ENCODE measurements around the gene MTFR1L. TPM values are rescaled to one million over a fixed set of nuclear protein-coding genes. Genes with fewer than 3 reads are reported as not detected.
A peak's percentile ranks its signal among the peaks of the same experiment; 100 is the strongest.

MTFR1L gene
- total RNA-seq = 30.0 and 31.9 TPM in 2 replicates

GRCh38 chr1:25819491-25820246 is at the start of gene MTFR1L:
Gene MTFR1L, plus strand, starts transcription at chr1:25819954. Its CDS starts 3,151 bp downstream, at chr1:25823105.
- H3K27ac Mint-ChIP-seq = peak within 1 kb of the TSS; percentile 92
- peak; percentile 99 for DNase-seq
- peak within 1 kb of the TSS; percentile 96 for H3K4me3 Mint-ChIP-seq
- no peaks in the 10 kb centered on the region for H3K9me3 Mint-ChIP-seq
- H3K36me3 Mint-ChIP-seq (ENCODE audit: low read depth) = peaks cover 5% of the 10 kb centered on the region
- H3K4me1 Mint-ChIP-seq = peaks cover 31% of the 10 kb centered on the region
- no peaks in the 10 kb centered on the region for H3K27me3 Mint-ChIP-seq
- intact Hi-C loops (cut with micrococcal nuclease) = loop anchor here (1.0 kb wide), 2 partner anchors 40 to 179 kb away; partner anchors contain the start of genes AUNIP and PAFAH2

- Mint-ChIP-seq H3K27ac (no peak overlapping the region), H3K4me1 (peaks cover 30% of the 10 kb centered on the region), H3K9me3 (no peaks in the 10 kb centered on the region), H3K27me3 (peaks cover 45% of the 10 kb centered on the region), H3K4me3 (no peak overlapping the region), H3K36me3 (ENCODE audit: low read depth) (peaks cover 25% of the 10 kb centered on the region)
- intact Hi-C loops (cut with micrococcal nuclease) = no loop called here
- DNase-seq = no peak
These were observed 49.1 kb upstream of the MTFR1L start for GRCh38 chr1:25770541-25771220.

- intact Hi-C loops (cut with micrococcal nuclease) = no loop called here
- H3K4me3 Mint-ChIP-seq = no peak overlapping the region
- H3K27me3 Mint-ChIP-seq = peaks cover 44% of the 10 kb centered on the region
- peaks cover 25% of the 10 kb centered on the region for H3K36me3 Mint-ChIP-seq (ENCODE audit: low read depth)
- H3K4me1 Mint-ChIP-seq = peaks cover 32% of the 10 kb centered on the region
- H3K27ac Mint-ChIP-seq = no peak overlapping the region
- DNase-seq = no peak
- H3K9me3 Mint-ChIP-seq = no peaks in the 10 kb centered on the region
These were observed 48.3 kb upstream of the MTFR1L start for GRCh38 chr1:25771221-25772114.

GRCh38 chr1:25772164-25772563 is 47.6 kb upstream of the MTFR1L start:
- intact Hi-C loops (cut with micrococcal nuclease) = no loop called here
- Mint-ChIP-seq H3K9me3 (no peaks in the 10 kb centered on the region), H3K4me3 (no peak overlapping the region), H3K36me3 (ENCODE audit: low read depth) (peaks cover 25% of the 10 kb centered on the region), H3K27ac (no peak overlapping the region), H3K27me3 (peaks cover 48% of the 10 kb centered on the region), H3K4me1 (peaks cover 32% of the 10 kb centered on the region)
- DNase-seq = no peak

GRCh38 chr1:25772692-25773245 is 47.0 kb upstream of the MTFR1L start:
- H3K27me3 Mint-ChIP-seq = peaks cover 48% of the 10 kb centered on the region
- H3K27ac Mint-ChIP-seq = no peak overlapping the region
- peaks cover 30% of the 10 kb centered on the region for H3K4me1 Mint-ChIP-seq

GRCh38 chr1:25773441-25774125 is 46.2 kb upstream of the MTFR1L start:
- intact Hi-C loops (cut with micrococcal nuclease) = loop anchor here (2.0 kb wide), 3 partner anchors 21 to 155 kb away; no protein-coding TSS in a partner anchor
- Mint-ChIP-seq H3K27me3 (peaks cover 52% of the 10 kb centered on the region), H3K4me3 (peak overlapping the region; percentile 29), H3K9me3 (no peaks in the 10 kb centered on the region), H3K27ac (no peak overlapping the region), H3K36me3 (ENCODE audit: low read depth) (peaks cover 15% of the 10 kb centered on the region), H3K4me1 (peaks cover 30% of the 10 kb centered on the region)
- no peak for DNase-seq

More at GRCh38 chr1:25772692-25773245, 47.0 kb upstream of the MTFR1L start:
- H3K4me3 Mint-ChIP-seq = no peak overlapping the region
- intact Hi-C loops (cut with micrococcal nuclease) = no loop called here
- no peak for DNase-seq
- H3K36me3 Mint-ChIP-seq (ENCODE audit: low read depth) = peaks cover 22% of the 10 kb centered on the region
- H3K9me3 Mint-ChIP-seq = no peaks in the 10 kb centered on the region

GRCh38 chr1:25774206-25774803 is 45.4 kb upstream of the MTFR1L start:
- Mint-ChIP-seq H3K36me3 (ENCODE audit: low read depth) (peaks cover 10% of the 10 kb centered on the region), H3K27me3 (peaks cover 52% of the 10 kb centered on the region), H3K9me3 (no peaks in the 10 kb centered on the region), H3K4me3 (peak overlapping the region; percentile 67), H3K4me1 (peaks cover 26% of the 10 kb centered on the region), H3K27ac (no peak overlapping the region)
- intact Hi-C loops (cut with micrococcal nuclease) = loop anchor here (2.0 kb wide), 3 partner anchors 20 to 156 kb away; no protein-coding TSS in a partner anchor
- no peak for DNase-seq

GRCh38 chr1:25774921-25775771 is 44.6 kb upstream of the MTFR1L start:
- Mint-ChIP-seq H3K4me1 (peaks cover 26% of the 10 kb centered on the region), H3K27me3 (peaks cover 53% of the 10 kb centered on the region), H3K4me3 (peak overlapping the region; percentile 67), H3K27ac (peak overlapping the region; percentile 59), H3K36me3 (ENCODE audit: low read depth) (peaks cover 8% of the 10 kb centered on the region), H3K9me3 (no peaks in the 10 kb centered on the region)
- DNase-seq = peak; percentile 94
- intact Hi-C loops (cut with micrococcal nuclease) = loop anchor here (1.0 to 2.0 kb wide), 4 partner anchors 20 to 156 kb away; no protein-coding TSS in a partner anchor

- no peaks in the 10 kb centered on the region for H3K9me3 Mint-ChIP-seq
- peaks cover 16% of the 10 kb centered on the region for H3K4me1 Mint-ChIP-seq
- peaks cover 29% of the 10 kb centered on the region for H3K27me3 Mint-ChIP-seq
- no peak for DNase-seq
- intact Hi-C loops (cut with micrococcal nuclease) = no loop called here
- no peak overlapping the region for H3K4me3 Mint-ChIP-seq
- H3K27ac Mint-ChIP-seq = no peak overlapping the region
- peaks cover 7% of the 10 kb centered on the region for H3K36me3 Mint-ChIP-seq (ENCODE audit: low read depth)
These were observed 40.4 kb upstream of the MTFR1L start for GRCh38 chr1:25779388-25779787.

GRCh38 chr1:25779894-25780293 is 39.9 kb upstream of the MTFR1L start:
- Mint-ChIP-seq H3K27me3 (peaks cover 31% of the 10 kb centered on the region), H3K4me1 (peaks cover 11% of the 10 kb centered on the region), H3K27ac (no peak overlapping the region), H3K9me3 (no peaks in the 10 kb centered on the region), H3K4me3 (no peak overlapping the region), H3K36me3 (ENCODE audit: low read depth) (peaks cover 5% of the 10 kb centered on the region)
- DNase-seq = no peak
- intact Hi-C loops (cut with micrococcal nuclease) = no loop called here

- intact Hi-C loops (cut with micrococcal nuclease) = no loop called here
- Mint-ChIP-seq H3K9me3 (no peaks in the 10 kb centered on the region), H3K4me3 (no peak overlapping the region), H3K36me3 (ENCODE audit: low read depth) (peaks cover 5% of the 10 kb centered on the region), H3K4me1 (peaks cover 4% of the 10 kb centered on the region), H3K27me3 (peaks cover 27% of the 10 kb centered on the region), H3K27ac (no peak overlapping the region)
- no peak for DNase-seq
These were observed 39.2 kb upstream of the MTFR1L start for GRCh38 chr1:25780318-25781129.

Data from activated CD4-positive, alpha-beta T cell treated with anti-CD3 and anti-CD28 coated beads, Interleukin-2, amount 10 ng/mL, durations not matched to agents 24 days and 14 days (primary cell).